Tibial nerve (tissue), 4 donors: Measurements from ENCODE around the gene LINGO1. TPM values are rescaled to one million over a fixed set of nuclear protein-coding genes. Genes with fewer than 3 reads are reported as not detected.
A peak's percentile ranks its signal among the peaks of the same experiment; 100 is the strongest.

Source experiments
- DNase-seq, 2 donors: peaks; one replicate each; pipeline ENCODE4 v3.0.0-alpha.2; 2019; ENCODE audit warnings: low spot score in 2 of 2
- H3K27ac ChIP-seq, 4 donors: fragments of 200-600 bp; sonication (generic) in 3 of 4; one replicate each; pipeline ENCODE4 v1.5.1; 2017 to 2019; ENCODE audit warnings: mild to moderate bottlenecking in 1 of 4
- H3K27me3 ChIP-seq, 2 donors: fragments of 200-600 bp; sonication (generic) in 1 of 2; one replicate each; pipeline versions ENCODE4 v1.5.1 to v1.6.0; 2017 to 2019
- H3K36me3 ChIP-seq, 3 donors: fragments of 200-600 bp; sonication (generic); one replicate each; pipeline ENCODE4 v1.5.1; 2018 to 2019
- H3K4me1 ChIP-seq, 4 donors: fragments of 200-600 bp; sonication (generic) in 3 of 4; one replicate each; pipeline ENCODE4 v1.5.1; 2017 to 2019
- H3K4me3 ChIP-seq, 4 donors: fragments of 200-600 bp; sonication (generic) in 3 of 4; one replicate each; pipeline ENCODE4 v1.5.1; 2017 to 2019; ENCODE audit warnings: mild to moderate bottlenecking in 1 of 4, moderate library complexity in 1 of 4
- H3K9me3 ChIP-seq, 4 donors: fragments of 200-600 bp; sonication (generic) in 3 of 4; one replicate each; pipeline ENCODE4 v1.5.1; 2017 to 2019
- CTCF ChIP-seq, 5 experiments: fragments of 200-600 bp in 3 of 5; fragments of 450-650 bp in 2 of 5; sonication (generic) in 3 of 5; IDR thresholded peaks; one replicate each; pipeline ENCODE4 v1.5.1; 2016 to 2019; ENCODE audit warnings: antibody characterized with exemption in 5 of 5, mild to moderate bottlenecking in 3 of 5, moderate library complexity in 2 of 5
- EP300 ChIP-seq, 2 donors: sonication (generic); formaldehyde crosslinking; IDR thresholded peaks; one replicate each; pipeline ENCODE4 v1.6.1; 2017; ENCODE audit warnings: antibody characterized with exemption in 2 of 2, mild to moderate bottlenecking in 1 of 2
- POLR2A ChIP-seq, 2 donors: fragments of 450-650 bp; IDR thresholded peaks; one replicate each; pipeline ENCODE4 v1.6.1; 2017; ENCODE audit warnings: antibody characterized with exemption in 2 of 2, mild to moderate bottlenecking in 2 of 2, moderate library complexity in 2 of 2
- WGBS, 2 donors: methylation state at CpG; one replicate each; pipeline ENCODE4 v1.1.5; 2018; 5-methylcytosine and 5-hydroxymethylcytosine counted together
- total RNA-seq, 4 donors: library from RNA; depleted of rRNA; stranded (reverse); fragments of >200 nt; gene quantifications; one replicate each; pipeline ENCODE4 v1.1.0, GENCODE V29; 2016

Gene LINGO1
- total RNA-seq, 4 donors from 2014 or later = 0.42 to 2.4 (median 1.3) TPM

GRCh38 chr15:77656294-77656693, 23.6 kb upstream of the LINGO1 start:
- TF ChIP-seq EP300 (IDR thresholded peaks at IDR 0.05) = no peak
- 61 to 67% methylated on average over 11 to 12 of the region's 12 CpGs for WGBS, 2 donors
- Histone ChIP-seq H3K36me3 (no peaks in the 10 kb centered on the region), H3K27me3 (peaks cover 0 to 40% of the 10 kb centered on the region in 2 donors), H3K4me3 (no peak overlapping the region), H3K9me3 (peaks cover 0 to 10% (median 0%) of the 10 kb centered on the region in 4 donors), H3K4me1 (no peaks in the 10 kb centered on the region), H3K27ac (no peak overlapping the region)
- no peak for DNase-seq

- Histone ChIP-seq H3K27me3 (peaks cover 0 to 40% of the 10 kb centered on the region in 2 donors), H3K4me1 (no peaks in the 10 kb centered on the region), H3K4me3 (no peak overlapping the region), H3K9me3 (peaks cover 0 to 10% (median 0%) of the 10 kb centered on the region in 4 donors), H3K36me3 (no peaks in the 10 kb centered on the region), H3K27ac (no peak overlapping the region)
- no peak for DNase-seq
- 19 to 22% methylated on average over 4 of the region's 4 CpGs for WGBS, 2 donors
- no peak for TF ChIP-seq EP300 (IDR thresholded peaks at IDR 0.05)
- peak in 2 of 5 experiments; percentile 6 to 7 for TF ChIP-seq CTCF (IDR thresholded peaks at IDR 0.05)
These were observed 22.3 kb upstream of the LINGO1 start for GRCh38 chr15:77654975-77655374.

- H3K4me1 ChIP-seq = no peaks in the 10 kb centered on the region
- peaks cover 0 to 40% of the 10 kb centered on the region in 2 donors for H3K27me3 ChIP-seq
- TF ChIP-seq EP300 (IDR thresholded peaks at IDR 0.05) (no peak), CTCF (IDR thresholded peaks at IDR 0.05) (no peak), POLR2A (IDR thresholded peaks at IDR 0.05) (no peak)
- H3K4me3 ChIP-seq = no peak overlapping the region
- no peak for DNase-seq
- no peaks in the 10 kb centered on the region for H3K36me3 ChIP-seq
- 94 to 95% methylated on average over 4 of the region's 4 CpGs for WGBS, 2 donors
- peaks cover 0 to 10% (median 0%) of the 10 kb centered on the region in 4 donors for H3K9me3 ChIP-seq
- no peak overlapping the region for H3K27ac ChIP-seq
These were observed 21.2 kb upstream of the LINGO1 start for GRCh38 chr15:77653832-77654480.

GRCh38 chr15:77650265-77650664, 17.6 kb upstream of the LINGO1 start:
- Histone ChIP-seq H3K4me1 (no peaks in the 10 kb centered on the region), H3K4me3 (no peak overlapping the region), H3K27ac (no peak overlapping the region), H3K36me3 (no peaks in the 10 kb centered on the region), H3K27me3 (peaks cover 0 to 22% of the 10 kb centered on the region in 2 donors), H3K9me3 (peaks cover 0 to 10% (median 0%) of the 10 kb centered on the region in 4 donors)
- WGBS, 2 donors = 46 to 53% methylated on average over 2 of the region's 2 CpGs
- no peak for TF ChIP-seq POLR2A (IDR thresholded peaks at IDR 0.05)
- TF ChIP-seq CTCF (IDR thresholded peaks at IDR 0.05) = no peak
- TF ChIP-seq EP300 (IDR thresholded peaks at IDR 0.05) = no peak
- no peak for DNase-seq

- WGBS, 2 donors = 54 to 68% methylated on average over 3 of the region's 3 CpGs
- peaks cover 0 to 16% of the 10 kb centered on the region in 2 donors for H3K27me3 ChIP-seq
- peaks cover 0 to 10% (median 0%) of the 10 kb centered on the region in 4 donors for H3K9me3 ChIP-seq
- H3K27ac ChIP-seq = no peak overlapping the region
- DNase-seq = no peak
- TF ChIP-seq EP300 (IDR thresholded peaks at IDR 0.05) (no peak), POLR2A (IDR thresholded peaks at IDR 0.05) (no peak), CTCF (IDR thresholded peaks at IDR 0.05) (no peak)
- no peaks in the 10 kb centered on the region for H3K4me1 ChIP-seq
- no peak overlapping the region for H3K4me3 ChIP-seq
- no peaks in the 10 kb centered on the region for H3K36me3 ChIP-seq
These were observed 16.9 kb upstream of the LINGO1 start for GRCh38 chr15:77649610-77650009.
